NCI-H128 (cell line): ENCODE results near the gene SLC2A6.
"Not testable (repeated sequence)": the region's sequence is repeated elsewhere in the genome, so short reads cannot be mapped to it uniquely, and the experiment has no call there.

Experiments used
- DNase-seq: peaks from one replicate; lab custom pipeline; 2025; ENCODE audit not compliant: unreplicated experiment; lab: John Stamatoyannopoulos, UW

The SLC2A6 gene

GRCh38 chr9:133463864-133464615, 14.9 kb downstream of the SLC2A6 start:
- no peak for DNase-seq

- no peak for DNase-seq
Measured at GRCh38 chr9:133463234-133463863, 15.6 kb downstream of the SLC2A6 start.

GRCh38 chr9:133461975-133462374, 16.9 kb downstream of the SLC2A6 start:
- no peak for DNase-seq

DNA sequence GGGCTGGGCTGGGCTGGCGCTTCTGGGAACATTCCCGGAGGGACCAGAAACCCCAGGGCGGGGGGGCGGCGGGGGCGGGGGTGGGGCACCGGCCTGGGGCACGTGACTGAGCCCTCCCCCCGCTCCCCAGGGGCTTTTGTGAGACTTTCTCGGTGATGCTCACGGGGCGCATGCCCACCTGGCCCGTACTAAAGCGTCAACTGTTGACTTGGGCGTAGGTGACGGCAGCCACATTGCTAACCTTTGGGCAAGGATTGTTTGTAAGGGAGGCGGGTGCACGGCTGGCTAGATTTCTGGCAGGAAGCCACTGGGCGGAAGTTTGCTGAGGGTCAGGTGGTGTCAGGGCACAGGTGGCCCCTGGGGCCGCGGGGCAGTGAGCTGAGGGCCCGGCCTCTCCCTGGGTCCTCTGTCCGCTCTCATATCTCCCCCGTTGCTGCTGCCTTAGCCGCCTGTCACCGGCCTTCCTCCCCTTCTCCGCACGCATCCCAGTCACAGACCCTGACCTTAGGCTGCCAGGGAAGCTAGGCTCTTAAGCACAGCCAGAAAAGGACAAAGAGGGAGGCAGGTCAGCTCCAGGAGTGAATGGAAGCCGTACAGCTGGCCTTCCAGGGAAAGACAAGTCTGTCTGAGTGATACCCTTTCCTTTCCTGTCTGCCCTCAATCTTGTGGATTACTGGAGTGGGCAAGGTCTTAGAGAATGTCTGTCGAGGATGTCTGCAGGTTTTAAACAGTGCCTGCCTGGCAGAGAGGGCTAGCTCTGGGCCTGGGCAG, 18.3 kb downstream of the SLC2A6 start:
- peak; percentile 37 for DNase-seq

DNA sequence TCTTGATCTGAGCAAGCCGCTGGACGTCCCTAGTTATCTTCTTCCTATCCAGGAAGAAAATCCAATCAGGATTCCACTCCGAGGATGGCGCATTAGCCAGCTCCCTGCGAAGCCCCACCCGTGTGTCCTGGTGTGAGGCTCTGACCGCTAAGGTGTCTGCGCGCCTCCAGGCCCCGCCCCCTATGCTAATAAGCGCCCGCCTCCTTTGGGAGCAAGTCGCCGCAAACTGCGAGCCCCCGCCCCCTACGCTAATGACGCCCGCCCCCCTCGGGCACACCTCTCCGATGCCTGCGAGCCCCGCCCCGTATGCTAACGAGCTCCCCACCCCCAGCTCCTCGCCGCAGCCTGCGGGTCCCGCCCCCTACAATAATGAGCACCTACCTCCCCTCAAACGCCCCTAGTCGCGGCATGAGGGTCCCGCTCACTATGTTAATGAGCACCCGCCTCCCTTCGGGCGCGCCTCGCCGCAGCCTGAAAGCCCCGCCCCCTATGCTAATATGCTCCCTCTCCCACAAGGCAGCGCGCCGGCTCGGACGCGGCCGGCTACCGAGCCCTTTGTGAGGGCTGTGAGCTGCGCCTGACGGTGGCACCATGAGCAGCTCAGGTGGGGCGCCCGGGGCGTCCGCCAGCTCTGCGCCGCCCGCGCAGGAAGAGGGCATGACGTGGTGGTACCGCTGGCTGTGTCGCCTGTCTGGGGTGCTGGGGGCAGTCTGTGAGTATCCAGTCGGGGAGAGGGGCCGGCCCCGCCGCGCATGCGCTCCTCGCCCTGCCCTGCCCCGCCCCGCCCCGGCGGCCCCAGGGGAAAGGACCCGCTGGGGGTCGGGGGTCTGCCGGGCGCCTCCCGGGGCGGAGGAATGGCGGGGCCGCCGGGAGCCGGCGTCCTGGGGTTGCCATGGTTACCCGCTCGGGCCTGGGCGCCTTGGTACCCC, 19.2 kb downstream of the SLC2A6 start, which contains the start of gene CACFD1:
CACFD1 (plus strand) TSS at position 503 of the 929 bp plus-strand sequence; CDS start at position 592, 89 bp downstream.
- DNase-seq = peak; percentile 98

DNA sequence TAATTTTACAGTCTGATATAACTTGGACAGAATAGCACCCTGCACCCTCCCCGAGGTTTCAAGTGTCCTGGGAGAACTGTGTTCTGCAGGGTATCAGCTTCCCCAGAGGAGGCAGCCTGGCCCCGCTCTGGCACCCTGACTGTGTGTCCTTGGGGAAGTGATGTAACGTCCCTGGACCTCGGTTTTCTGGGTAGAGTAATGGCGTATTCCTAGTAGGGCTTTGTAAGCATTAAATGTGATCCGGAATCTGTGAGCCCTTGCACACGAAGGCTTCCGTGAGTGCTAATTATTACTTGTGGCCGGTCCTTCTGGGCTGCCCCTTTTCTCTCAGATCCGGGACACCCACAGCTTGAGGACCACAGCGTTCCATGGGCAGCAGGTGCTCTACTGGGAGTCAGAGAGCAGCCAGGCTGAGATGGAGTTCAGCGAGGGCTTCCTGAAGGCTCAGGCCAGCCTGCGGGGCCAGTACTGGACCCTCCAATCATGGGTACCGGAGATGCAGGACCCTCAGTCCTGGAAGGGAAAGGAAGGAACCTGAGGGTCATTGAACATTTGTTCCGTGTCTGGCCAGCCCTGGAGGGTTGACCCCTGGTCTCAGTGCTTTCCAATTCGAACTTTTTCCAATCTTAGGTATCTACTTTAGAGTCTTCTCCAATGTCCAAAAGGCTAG, 20.1 kb downstream of the SLC2A6 start:
- no peak for DNase-seq

GRCh38 chr9:133457748-133458147, 21.2 kb downstream of the SLC2A6 start:
- DNase-seq = no peak

GRCh38 chr9:133457233-133457632, 21.7 kb downstream of the SLC2A6 start:
- no peak for DNase-seq

DNA sequence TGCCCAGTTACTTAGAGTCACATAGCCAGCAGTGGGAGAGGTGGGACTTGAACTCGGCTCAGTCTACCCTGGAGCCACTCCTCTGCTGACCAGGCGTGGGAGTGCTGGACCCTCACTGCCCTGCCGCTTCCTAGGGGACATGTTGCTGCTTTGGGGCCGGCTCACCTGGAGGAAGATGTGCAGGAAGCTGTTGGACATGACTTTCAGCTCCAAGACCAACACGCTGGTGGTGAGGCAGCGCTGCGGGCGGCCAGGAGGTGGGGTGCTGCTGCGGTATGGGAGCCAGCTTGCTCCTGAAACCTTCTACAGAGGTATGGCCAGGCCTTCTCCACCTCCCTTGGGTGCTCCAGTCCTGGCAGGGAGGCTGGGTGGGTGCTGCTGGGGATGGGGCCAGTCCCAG, 22.5 kb downstream of the SLC2A6 start:
- DNase-seq = no peak

DNA sequence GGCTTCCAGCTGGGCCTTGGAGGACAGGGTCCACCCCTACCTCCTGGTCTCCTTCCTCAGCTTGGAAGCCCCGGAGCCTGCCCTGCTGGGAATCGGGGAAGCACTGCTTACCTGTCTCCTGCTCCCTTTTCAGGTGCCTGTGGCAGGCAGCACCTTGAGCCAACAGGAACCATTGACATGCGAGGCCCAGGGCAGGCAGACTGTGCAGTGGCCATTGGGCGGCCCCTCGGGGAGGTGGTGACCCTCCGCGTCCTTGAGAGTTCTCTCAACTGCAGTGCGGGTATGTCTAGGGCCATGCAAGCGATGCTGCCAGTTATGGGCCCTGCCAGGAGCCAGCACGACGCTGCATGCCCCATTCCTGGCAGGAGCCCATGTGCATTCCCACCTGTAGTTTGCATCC, 23.0 kb downstream of the SLC2A6 start:
- DNase-seq = no peak

GRCh38 chr9:133454943-133455673, 23.8 kb downstream of the SLC2A6 start:
- no peak for DNase-seq

GRCh38 chr9:133454325-133454724, 24.6 kb downstream of the SLC2A6 start:
- no peak for DNase-seq

DNA sequence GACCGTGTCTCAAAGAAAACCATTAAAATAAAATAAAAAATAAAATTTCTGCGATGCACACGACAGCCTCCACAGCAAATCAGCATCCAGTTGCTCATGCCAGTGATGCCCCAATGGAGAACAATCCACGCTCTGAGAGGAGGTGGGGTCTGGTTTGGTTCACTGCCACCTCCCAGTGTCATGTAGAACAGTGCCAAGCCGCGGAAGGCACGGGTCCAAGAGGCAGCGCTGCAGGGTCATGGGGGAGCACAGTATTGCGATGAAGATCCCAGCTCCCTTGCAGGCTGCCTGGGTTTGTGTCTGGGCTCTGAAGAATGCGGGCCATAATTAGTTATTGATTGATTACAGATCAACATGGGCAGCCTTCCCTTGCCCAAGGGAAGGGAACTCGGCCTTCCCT, 25.2 kb downstream of the SLC2A6 start:
- no peak for DNase-seq

DNA sequence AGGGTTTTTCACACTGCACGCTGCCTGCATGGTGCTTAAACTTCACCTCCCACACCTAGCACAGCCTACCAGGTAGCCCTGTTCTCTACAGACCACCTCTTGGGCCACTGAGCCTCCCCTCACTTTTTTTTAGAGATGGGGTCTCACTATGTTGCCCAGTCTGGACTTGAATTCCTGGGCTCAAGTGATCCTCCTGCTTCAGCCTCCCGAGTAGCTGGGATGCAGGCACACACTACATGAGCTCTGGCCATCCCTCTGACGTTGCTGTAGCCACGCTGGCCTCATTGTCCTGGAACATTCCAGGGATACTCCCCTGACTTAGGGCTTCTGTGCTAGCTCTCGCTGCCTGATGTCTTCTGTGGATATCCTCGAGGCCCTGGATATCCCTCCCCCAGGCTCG, 26.3 kb downstream of the SLC2A6 start:
- DNase-seq = no peak

- DNase-seq = not testable (repeated sequence)
Measured at GRCh38 chr9:133451865-133452264, 27.0 kb downstream of the SLC2A6 start.

DNA sequence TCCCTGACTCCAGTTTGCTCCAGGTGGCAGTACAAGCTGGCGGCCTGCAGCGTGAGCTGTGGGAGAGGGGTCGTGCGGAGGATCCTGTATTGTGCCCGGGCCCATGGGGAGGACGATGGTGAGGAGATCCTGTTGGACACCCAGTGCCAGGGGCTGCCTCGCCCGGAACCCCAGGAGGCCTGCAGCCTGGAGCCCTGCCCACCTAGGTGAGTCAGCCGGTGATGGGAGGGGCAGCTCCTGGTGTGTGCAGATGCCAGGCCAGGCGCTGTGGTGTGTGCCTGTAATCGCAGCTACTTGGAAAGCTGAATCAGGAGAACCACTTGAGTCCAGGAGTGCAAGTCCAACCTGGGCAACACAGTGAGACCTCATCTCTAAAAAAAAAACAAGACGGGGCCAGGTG, 29.1 kb downstream of the SLC2A6 start:
- no peak for DNase-seq

DNA sequence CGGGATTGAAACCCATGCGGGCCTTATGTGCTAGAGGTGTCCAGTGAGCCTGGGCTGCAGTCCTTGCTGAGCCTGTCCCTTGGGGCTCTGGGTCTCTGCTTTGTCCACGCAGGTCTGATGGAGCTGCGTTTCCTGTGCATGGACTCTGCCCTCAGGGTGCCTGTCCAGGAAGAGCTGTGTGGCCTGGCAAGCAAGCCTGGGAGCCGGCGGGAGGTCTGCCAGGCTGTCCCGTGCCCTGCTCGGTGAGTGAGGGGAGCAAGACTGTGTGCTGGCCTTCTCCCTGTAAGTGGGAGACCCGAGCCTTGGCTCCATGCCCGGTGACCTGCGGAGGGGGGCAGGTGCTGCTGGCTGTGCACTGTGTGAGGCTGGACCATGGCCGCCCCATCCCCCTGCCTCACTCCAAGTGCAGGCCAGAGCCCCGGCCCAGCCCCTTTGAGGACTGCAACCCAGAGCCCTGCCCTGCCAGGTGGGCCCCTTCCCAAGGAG, 30.4 kb downstream of the SLC2A6 start:
- no peak for DNase-seq

DNA sequence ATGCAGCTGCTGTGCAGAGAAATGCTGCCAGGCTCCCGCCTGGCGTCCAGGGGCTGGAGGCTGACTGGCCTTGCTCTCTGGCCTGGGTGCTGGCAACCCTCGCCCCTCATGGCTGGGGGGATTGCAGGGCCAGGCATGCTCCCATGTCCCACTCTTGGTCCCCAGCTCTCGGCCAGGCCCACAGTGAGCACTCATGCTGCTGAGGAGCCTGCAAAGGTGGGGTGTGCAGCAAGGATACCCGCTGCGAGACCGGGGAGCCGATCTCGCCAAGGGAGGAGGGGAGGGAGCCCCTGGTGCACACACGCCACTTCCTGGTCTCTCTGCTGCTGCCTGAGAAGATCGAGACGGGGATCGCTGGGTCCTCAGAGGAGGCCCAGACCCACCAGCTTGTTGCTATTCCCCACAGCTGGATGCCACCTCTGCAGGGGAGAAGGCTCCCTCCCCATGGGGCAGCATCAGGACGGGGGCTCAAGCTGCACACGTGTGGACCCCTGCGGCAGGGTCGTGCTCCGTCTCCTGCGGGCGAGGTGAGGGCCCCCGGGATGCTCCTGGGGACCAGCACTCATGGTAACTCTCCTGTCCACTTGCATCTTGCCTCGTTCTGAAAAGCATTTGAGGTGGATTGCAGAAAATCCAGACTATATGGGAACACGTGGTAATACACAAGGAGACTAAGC, 33.5 kb downstream of the SLC2A6 start:
- DNase-seq = no peak

GRCh38 chr9:133443982-133444381, 34.9 kb downstream of the SLC2A6 start:
- DNase-seq = no peak
